Esophagus (tissue), 2 donors: ENCODE results near the gene DEPDC5. TPM values are rescaled to one million over a fixed set of nuclear protein-coding genes. Genes with fewer than 3 reads are reported as not detected.
"Not testable (repeated sequence)": the region's sequence is repeated elsewhere in the genome, so short reads cannot be mapped to it uniquely, and the experiment has no call there.

Experiments used
- H3K27ac ChIP-seq, 2 donors: one replicate each; pipeline ENCODE4 v1.5.1; 2013; ENCODE audit warnings: low read depth in 2 of 2, mild to moderate bottlenecking in 2 of 2, inconsistent platforms in 1 of 2, low read length in 1 of 2, moderate library complexity in 1 of 2
- H3K27me3 ChIP-seq, 2 donors: one replicate each; pipeline ENCODE4 v1.6.1; 2013; ENCODE audit warnings: low read length in 2 of 2, control low read depth in 1 of 2, mild to moderate bottlenecking in 1 of 2; ENCODE audit not compliant: insufficient read depth in 2 of 2, control insufficient read depth in 1 of 2
- H3K36me3 ChIP-seq, 2 donors: one replicate each; pipeline ENCODE4 v1.6.1; 2013; ENCODE audit warnings: low read length in 1 of 2; ENCODE audit not compliant: control insufficient read depth in 2 of 2, insufficient read depth in 2 of 2
- H3K4me1 ChIP-seq, 2 donors: one replicate each; pipeline ENCODE4 v1.6.1; 2013; ENCODE audit warnings: low read length in 1 of 2; ENCODE audit not compliant: control insufficient read depth in 2 of 2, insufficient read depth in 2 of 2
- H3K4me3 ChIP-seq, 2 donors: one replicate each; pipeline ENCODE4 v1.5.1; 2013; ENCODE audit warnings: low read length in 2 of 2, mild to moderate bottlenecking in 2 of 2, low read depth in 1 of 2, moderate library complexity in 1 of 2
- H3K9me3 ChIP-seq, 2 donors: one replicate each; pipeline ENCODE4 v1.6.1; 2013; ENCODE audit warnings: mild to moderate bottlenecking in 2 of 2, low read depth in 1 of 2, low read length in 1 of 2, moderate library complexity in 1 of 2; ENCODE audit not compliant: control insufficient read depth in 2 of 2, insufficient read depth in 1 of 2
- WGBS, 2 donors: extraction: QIAGEN DNeasy Blood & Tissue Kit; methylation state at CpG; one replicate each; pipeline ENCODE4 v1.1.7; 2013; 5-methylcytosine and 5-hydroxymethylcytosine counted together
- polyA plus RNA-seq, 2 donors: library from polyadenylated mRNA; stranded (reverse); fragments of 200-250 nt; gene quantifications; one replicate each; pipeline ENCODE4 v1.2.3, GENCODE V29; 2013
- donor health status: healthy with polysubstance abuse.
- donor health status: Bipolar disorder and iron deficiency.

The DEPDC5 gene
- polyA plus RNA-seq, 2 donors, result 6.5 to 10.8 TPM

GRCh38 chr22:31800861-31801260, 47.0 kb downstream of the DEPDC5 start:
- H3K36me3 ChIP-seq, result peaks cover 16 to 23% of the 10 kb centered on the region in 2 donors
- not testable (repeated sequence) for H3K4me3 ChIP-seq, H3K4me1 ChIP-seq, H3K27ac ChIP-seq, H3K9me3 ChIP-seq, H3K27me3 ChIP-seq
- WGBS, 2 donors, result 97 to 99% methylated on average over 6 of the region's 6 CpGs

DNA sequence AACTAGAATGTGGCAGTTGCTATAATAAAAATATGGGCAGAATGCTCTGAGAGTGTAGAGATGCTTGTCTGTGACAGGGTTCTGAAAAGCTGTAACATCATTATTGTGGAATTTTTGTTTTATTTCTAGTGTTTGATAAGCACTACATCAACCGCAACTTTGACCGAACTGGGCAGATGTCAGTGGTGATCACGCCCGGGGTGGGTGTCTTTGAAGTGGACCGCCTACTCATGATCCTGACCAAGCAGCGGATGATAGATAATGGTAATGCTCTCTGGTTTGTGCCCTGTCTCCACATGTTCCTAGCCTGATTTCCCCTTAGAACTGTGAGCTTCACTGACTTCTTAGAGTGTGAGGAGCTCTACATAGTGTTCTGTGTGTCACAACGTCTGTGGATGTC, 48.8 kb downstream of the DEPDC5 start:
- 95% methylated on average over 7 of the region's 7 CpGs for WGBS, 2 donors
- peaks cover 19 to 29% of the 10 kb centered on the region in 2 donors for H3K36me3 ChIP-seq

DNA sequence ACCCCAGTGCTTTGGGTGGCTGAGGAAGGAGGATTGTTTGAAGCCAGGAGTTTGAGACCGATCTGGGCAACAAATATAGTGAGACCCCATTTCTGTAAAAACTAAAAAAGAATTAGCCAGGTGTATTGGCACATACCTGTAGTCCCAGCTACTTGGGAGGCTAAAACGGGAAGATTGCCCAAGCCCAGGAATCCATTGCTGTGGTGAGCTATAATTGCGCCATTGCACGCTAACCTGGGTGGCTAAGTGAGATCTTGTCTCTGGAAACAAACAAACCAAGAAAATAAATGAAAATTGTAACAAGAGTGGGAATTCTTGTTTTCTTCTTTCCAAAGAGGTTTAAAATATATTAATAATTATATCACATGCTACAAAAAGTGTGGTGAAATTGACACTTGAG, 52.9 kb downstream of the DEPDC5 start:
- H3K27ac ChIP-seq, result no peak overlapping the region
- H3K36me3 ChIP-seq, result peaks cover 19 to 32% of the 10 kb centered on the region in 2 donors

More for the DNA sequence above, 48.8 kb downstream of the DEPDC5 start:
- Histone ChIP-seq H3K27ac (no peak overlapping the region), H3K27me3 (no peaks in the 10 kb centered on the region), H3K4me1 (no peaks in the 10 kb centered on the region), H3K4me3 (no peak overlapping the region), H3K9me3 (no peaks in the 10 kb centered on the region)

GRCh38 chr22:31812977-31813605, 59.3 kb downstream of the DEPDC5 start:
- no peak overlapping the region for H3K4me3 ChIP-seq
- no peaks in the 10 kb centered on the region for H3K27me3 ChIP-seq
- peaks cover 20 to 22% of the 10 kb centered on the region in 2 donors for H3K36me3 ChIP-seq
- H3K4me1 ChIP-seq, result no peaks in the 10 kb centered on the region
- WGBS, 2 donors, result 83 to 88% methylated on average over 6 of the region's 6 CpGs
- no peak overlapping the region for H3K27ac ChIP-seq
- H3K9me3 ChIP-seq, result no peaks in the 10 kb centered on the region

More for the DNA sequence above, 52.9 kb downstream of the DEPDC5 start:
- H3K4me3 ChIP-seq, result no peak overlapping the region
- no peaks in the 10 kb centered on the region for H3K27me3 ChIP-seq
- 96 to 97% methylated on average over 4 of the region's 4 CpGs for WGBS, 2 donors
- H3K4me1 ChIP-seq, result no peaks in the 10 kb centered on the region
- no peaks in the 10 kb centered on the region for H3K9me3 ChIP-seq

- 94% methylated on average over 7 of the region's 7 CpGs for WGBS, 2 donors
- H3K27me3 ChIP-seq, H3K4me3 ChIP-seq, H3K4me1 ChIP-seq, H3K9me3 ChIP-seq, H3K27ac ChIP-seq: not testable (repeated sequence)
- H3K36me3 ChIP-seq, result peaks cover 23 to 24% of the 10 kb centered on the region in 2 donors
Observed at GRCh38 chr22:31813898-31814297, 60.1 kb downstream of the DEPDC5 start.

- no peak overlapping the region for H3K27ac ChIP-seq
- 95 to 97% methylated on average over 7 of the region's 7 CpGs for WGBS, 2 donors
- H3K9me3 ChIP-seq, result no peaks in the 10 kb centered on the region
- H3K36me3 ChIP-seq, result peaks cover 21 to 24% of the 10 kb centered on the region in 2 donors
- H3K4me3 ChIP-seq, result no peak overlapping the region
- no peaks in the 10 kb centered on the region for H3K27me3 ChIP-seq
- no peaks in the 10 kb centered on the region for H3K4me1 ChIP-seq
Observed at GRCh38 chr22:31814942-31815341, 61.1 kb downstream of the DEPDC5 start.

DNA sequence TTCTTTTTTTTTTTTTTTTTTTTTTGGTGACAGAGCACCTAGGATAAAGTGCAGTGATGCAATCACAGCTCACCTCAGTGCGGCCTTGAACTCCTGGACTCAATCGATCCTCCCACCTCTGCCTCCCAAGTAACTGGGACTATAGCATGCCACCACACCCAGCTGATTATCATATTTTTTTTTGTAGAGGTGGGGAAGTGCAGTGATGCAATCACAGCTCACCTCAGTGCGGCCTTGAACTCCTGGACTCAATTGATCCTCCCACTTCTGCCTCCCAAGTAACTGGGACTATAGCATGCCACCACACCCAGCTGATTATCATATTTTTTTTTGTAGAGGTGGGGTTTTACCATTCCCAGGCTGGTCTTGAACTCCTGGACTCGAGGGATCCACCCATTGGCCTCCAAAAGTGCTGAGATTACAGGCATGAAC, 61.6 kb downstream of the DEPDC5 start:
- not testable (repeated sequence) for H3K27ac ChIP-seq, H3K27me3 ChIP-seq, H3K4me1 ChIP-seq, H3K9me3 ChIP-seq, H3K4me3 ChIP-seq
- 76 to 85% methylated on average over 4 of the region's 4 CpGs for WGBS, 2 donors
- peaks cover 22 to 24% of the 10 kb centered on the region in 2 donors for H3K36me3 ChIP-seq

DNA sequence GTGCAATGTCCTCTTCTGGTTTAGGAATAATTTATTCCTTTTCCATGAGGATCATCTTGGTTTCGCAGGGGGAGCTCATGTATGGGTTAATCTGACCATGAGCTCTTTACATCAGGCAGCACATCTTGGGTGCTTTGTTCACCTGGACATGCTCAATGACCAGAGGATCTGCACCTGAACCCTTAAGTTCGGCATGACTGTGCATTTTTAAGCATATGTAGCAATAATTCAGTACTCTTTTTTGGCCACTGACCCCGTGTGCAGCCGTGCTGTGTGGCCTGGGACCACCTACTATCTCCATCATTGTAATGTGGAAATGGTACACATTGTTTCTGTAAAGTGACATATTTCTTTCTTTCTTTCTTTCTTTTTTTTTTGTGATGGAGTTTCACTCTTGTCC, 62.9 kb downstream of the DEPDC5 start:
- H3K4me3 ChIP-seq, result no peak overlapping the region
- no peaks in the 10 kb centered on the region for H3K27me3 ChIP-seq
- no peaks in the 10 kb centered on the region for H3K4me1 ChIP-seq
- WGBS, 2 donors, result 95 to 98% methylated on average over 4 of the region's 4 CpGs
- H3K36me3 ChIP-seq, result peaks cover 28% of the 10 kb centered on the region in 2 donors
- H3K27ac ChIP-seq, result no peak overlapping the region
- no peaks in the 10 kb centered on the region for H3K9me3 ChIP-seq

GRCh38 chr22:31818481-31819392, 64.9 kb downstream of the DEPDC5 start:
- no peak overlapping the region for H3K4me3 ChIP-seq
- H3K36me3 ChIP-seq, result peaks cover 26 to 40% of the 10 kb centered on the region in 2 donors
- no peaks in the 10 kb centered on the region for H3K4me1 ChIP-seq
- H3K9me3 ChIP-seq, result no peaks in the 10 kb centered on the region
- WGBS, 2 donors, result 75 to 78% methylated on average over 10 of the region's 10 CpGs
- H3K27me3 ChIP-seq, result no peaks in the 10 kb centered on the region
- no peak overlapping the region for H3K27ac ChIP-seq
